ENCODE measurements around the gene ERC2. TPM values are rescaled to one million over a fixed set of nuclear protein-coding genes. Genes with fewer than 3 reads are reported as not detected.

Gene ERC2
- total RNA-seq, 2 donors from 2014 or later: 16.1 to 22.8 TPM

DNA sequence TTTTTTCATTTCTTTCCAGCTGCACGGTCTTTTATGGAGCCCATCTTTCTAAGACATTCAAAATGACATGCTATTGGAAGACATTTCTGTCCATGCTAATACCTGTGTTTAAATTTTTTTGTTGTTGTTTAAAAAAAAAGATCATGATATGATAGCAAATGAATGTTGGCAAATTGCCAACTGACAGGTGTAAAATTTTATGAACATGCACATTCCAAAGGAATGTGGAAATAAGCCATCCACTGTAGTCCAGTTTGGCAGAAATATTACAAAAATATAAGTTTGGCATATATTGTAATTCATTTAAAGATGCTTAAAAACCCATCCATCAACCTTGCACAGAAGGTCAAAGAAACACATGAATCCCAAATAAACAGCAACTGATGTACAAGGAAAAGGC is 905.6 kb downstream of the ERC2 start:
- Histone ChIP-seq H3K27ac (ENCODE audit: low read depth, low read length) (no peak overlapping the region), H3K27me3 (ENCODE audit: control insufficient read depth, insufficient read depth, low read length, poor library complexity, severe bottlenecking) (no peaks in the 10 kb centered on the region), H3K4me1 (ENCODE audit: control insufficient read depth, insufficient read depth, low read length) (no peaks in the 10 kb centered on the region), H3K4me3 (ENCODE audit: low read length) (no peak overlapping the region), H3K9ac (ENCODE audit: extremely low read depth, low read length, poor library complexity, severe bottlenecking) (no peak overlapping the region), H3K36me3 (ENCODE audit: control insufficient read depth, insufficient read depth, low read length) (no peaks in the 10 kb centered on the region), H3K9me3 (ENCODE audit: control insufficient read depth, low read length) (no peaks in the 10 kb centered on the region)
- no peak overlapping the region for H3K27ac Mint-ChIP-seq
- WGBS, 2 experiments (ENCODE audit: insufficient coverage in 1 of 2, insufficient read length in 1 of 2): 86 to 90% methylated on average over 1 of the region's 1 CpG
- no peak for DNase-seq
- H3K36me3 Mint-ChIP-seq (ENCODE audit: low read depth): no peaks in the 10 kb centered on the region
- H3K9me3 Mint-ChIP-seq: no peaks in the 10 kb centered on the region
- no peaks in the 10 kb centered on the region for H3K4me1 Mint-ChIP-seq
- peaks cover 6% of the 10 kb centered on the region for H3K27me3 Mint-ChIP-seq (ENCODE audit: insufficient read depth)
- no peak overlapping the region for H3K4me3 Mint-ChIP-seq
- TF ChIP-seq, protein P1, sequence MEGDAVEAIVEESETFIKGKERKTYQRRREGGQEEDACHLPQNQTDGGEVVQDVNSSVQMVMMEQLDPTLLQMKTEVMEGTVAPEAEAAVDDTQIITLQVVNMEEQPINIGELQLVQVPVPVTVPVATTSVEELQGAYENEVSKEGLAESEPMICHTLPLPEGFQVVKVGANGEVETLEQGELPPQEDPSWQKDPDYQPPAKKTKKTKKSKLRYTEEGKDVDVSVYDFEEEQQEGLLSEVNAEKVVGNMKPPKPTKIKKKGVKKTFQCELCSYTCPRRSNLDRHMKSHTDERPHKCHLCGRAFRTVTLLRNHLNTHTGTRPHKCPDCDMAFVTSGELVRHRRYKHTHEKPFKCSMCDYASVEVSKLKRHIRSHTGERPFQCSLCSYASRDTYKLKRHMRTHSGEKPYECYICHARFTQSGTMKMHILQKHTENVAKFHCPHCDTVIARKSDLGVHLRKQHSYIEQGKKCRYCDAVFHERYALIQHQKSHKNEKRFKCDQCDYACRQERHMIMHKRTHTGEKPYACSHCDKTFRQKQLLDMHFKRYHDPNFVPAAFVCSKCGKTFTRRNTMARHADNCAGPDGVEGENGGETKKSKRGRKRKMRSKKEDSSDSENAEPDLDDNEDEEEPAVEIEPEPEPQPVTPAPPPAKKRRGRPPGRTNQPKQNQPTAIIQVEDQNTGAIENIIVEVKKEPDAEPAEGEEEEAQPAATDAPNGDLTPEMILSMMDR (conservative IDR thresholded peaks at IDR 0.05): no peak

DNA sequence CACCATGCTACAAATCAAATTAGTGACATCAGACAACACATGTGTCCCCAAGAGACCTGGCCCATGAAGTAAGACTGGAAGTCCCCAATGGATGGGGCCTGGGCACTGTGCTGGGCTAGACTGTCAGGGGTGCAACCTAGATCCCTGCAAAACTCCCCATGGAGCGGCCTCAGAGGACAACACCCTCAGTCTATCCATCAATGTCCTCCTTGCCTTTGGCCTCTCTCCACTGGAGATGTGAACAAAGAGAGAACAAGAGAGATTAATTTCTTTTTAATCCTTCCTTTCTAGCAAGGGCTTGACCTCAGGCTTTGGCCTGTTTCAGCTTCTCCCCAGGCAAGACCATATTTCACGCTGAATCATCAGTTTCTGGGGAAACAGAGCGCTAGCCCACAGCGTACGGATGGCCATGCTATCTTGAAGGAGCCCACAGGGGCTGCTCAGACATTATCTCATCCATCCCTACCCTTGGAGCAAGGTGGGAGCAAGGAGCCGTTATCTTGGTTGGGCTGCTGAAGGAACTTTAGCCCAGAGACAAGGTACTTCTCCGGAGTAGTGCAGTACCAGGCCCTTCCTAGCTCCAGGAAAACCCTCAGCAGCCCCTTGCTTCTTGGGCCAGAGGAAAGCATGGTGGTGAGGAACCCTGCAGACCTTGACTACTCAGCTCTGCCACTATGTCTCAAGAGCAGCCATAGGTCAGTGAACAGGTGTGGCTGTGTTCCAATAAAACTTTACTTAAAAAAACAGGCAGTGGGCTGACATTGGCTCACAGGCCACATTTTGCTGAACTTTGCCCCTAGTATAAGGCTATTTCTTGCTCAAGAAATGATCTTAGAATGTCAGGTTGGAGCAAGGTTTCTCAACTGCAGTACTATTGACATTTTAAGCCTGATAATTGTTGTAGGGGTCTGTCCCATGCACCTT is 908.5 kb downstream of the ERC2 start:
- Histone ChIP-seq H3K27ac (ENCODE audit: low read depth, low read length) (no peak overlapping the region), H3K9ac (ENCODE audit: extremely low read depth, low read length, poor library complexity, severe bottlenecking) (no peak overlapping the region), H3K36me3 (ENCODE audit: control insufficient read depth, insufficient read depth, low read length) (no peaks in the 10 kb centered on the region), H3K4me1 (ENCODE audit: control insufficient read depth, insufficient read depth, low read length) (peaks cover 5% of the 10 kb centered on the region), H3K9me3 (ENCODE audit: control insufficient read depth, low read length) (no peaks in the 10 kb centered on the region), H3K27me3 (ENCODE audit: control insufficient read depth, insufficient read depth, low read length, poor library complexity, severe bottlenecking) (no peaks in the 10 kb centered on the region), H3K4me3 (ENCODE audit: low read length) (no peak overlapping the region)
- TF ChIP-seq, protein P1 (conservative IDR thresholded peaks at IDR 0.05): no peak
- 79 to 96% methylated on average over 5 to 7 of the region's 7 CpGs for WGBS, 2 experiments (ENCODE audit: insufficient coverage in 1 of 2, insufficient read length in 1 of 2)
- Mint-ChIP-seq H3K9me3 (no peaks in the 10 kb centered on the region), H3K27ac (no peak overlapping the region), H3K27me3 (ENCODE audit: insufficient read depth) (peaks cover 1% of the 10 kb centered on the region), H3K4me3 (no peak overlapping the region), H3K4me1 (peaks cover 20% of the 10 kb centered on the region), H3K36me3 (ENCODE audit: low read depth) (no peaks in the 10 kb centered on the region)
- DNase-seq: no peak

DNA sequence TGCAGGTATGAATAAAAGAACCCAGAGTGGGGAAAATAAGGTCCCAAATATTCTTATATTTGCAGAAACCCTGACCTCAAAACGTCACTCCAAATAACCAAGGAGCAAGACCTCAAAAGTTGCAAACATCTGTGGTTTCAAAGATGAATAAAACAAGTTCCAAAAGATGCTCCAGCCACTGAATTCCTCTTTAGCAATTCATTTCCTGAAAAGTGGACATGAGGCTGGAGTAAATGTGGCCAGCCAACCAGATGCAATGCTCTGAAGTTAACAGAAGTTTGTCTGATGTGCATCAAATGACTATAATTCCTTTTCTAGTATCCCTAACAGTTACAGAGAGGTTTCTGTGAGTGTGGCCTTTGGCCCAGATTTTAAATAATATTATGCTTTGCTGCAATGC is 910.0 kb downstream of the ERC2 start:
- no peak overlapping the region for H3K4me3 ChIP-seq (ENCODE audit: low read length)
- H3K9ac ChIP-seq (ENCODE audit: extremely low read depth, low read length, poor library complexity, severe bottlenecking): no peak overlapping the region
- no peak overlapping the region for H3K27ac ChIP-seq (ENCODE audit: low read depth, low read length)
- H3K9me3 ChIP-seq (ENCODE audit: control insufficient read depth, low read length): no peaks in the 10 kb centered on the region
- H3K27ac Mint-ChIP-seq: no peak overlapping the region
- H3K36me3 ChIP-seq (ENCODE audit: control insufficient read depth, insufficient read depth, low read length): no peaks in the 10 kb centered on the region
- H3K36me3 Mint-ChIP-seq (ENCODE audit: low read depth): no peaks in the 10 kb centered on the region
- 89 to 93% methylated on average over 1 of the region's 1 CpG for WGBS, 2 experiments (ENCODE audit: insufficient coverage in 1 of 2, insufficient read length in 1 of 2)
- TF ChIP-seq, protein P1 (conservative IDR thresholded peaks at IDR 0.05): no peak
- H3K27me3 Mint-ChIP-seq (ENCODE audit: insufficient read depth): peaks cover 1% of the 10 kb centered on the region
- no peak for DNase-seq
- H3K4me3 Mint-ChIP-seq: no peak overlapping the region
- H3K9me3 Mint-ChIP-seq: no peaks in the 10 kb centered on the region
- peaks cover 5% of the 10 kb centered on the region for H3K4me1 ChIP-seq (ENCODE audit: control insufficient read depth, insufficient read depth, low read length)
- H3K4me1 Mint-ChIP-seq: peaks cover 30% of the 10 kb centered on the region
- no peaks in the 10 kb centered on the region for H3K27me3 ChIP-seq (ENCODE audit: control insufficient read depth, insufficient read depth, low read length, poor library complexity, severe bottlenecking)
